HEK293 (cell line): Measurements from ENCODE around the gene TM4SF5.

Experiments
- BCL6B ChIP-seq: fragments of 450-650 bp; formaldehyde crosslinking; IDR thresholded peaks from 2 replicates; pipeline ENCODE4 v1.5.1; 2017; ENCODE audit warnings: missing biosample characterization, missing genetic modification characterization
- PATZ1 ChIP-seq: fragments of 450-650 bp; formaldehyde crosslinking; IDR thresholded peaks from 2 replicates; pipeline ENCODE4 v1.5.1; 2016; ENCODE audit warnings: missing biosample characterization, missing genetic modification characterization
- ZBTB20 ChIP-seq: fragments of 450-650 bp; formaldehyde crosslinking; IDR thresholded peaks from 2 replicates; pipeline ENCODE4 v1.5.1; 2016; ENCODE audit warnings: missing biosample characterization, missing genetic modification characterization
- ZBTB7A ChIP-seq: fragments of 450-650 bp; formaldehyde crosslinking; IDR thresholded peaks from 2 replicates; pipeline ENCODE4 v1.5.1; 2016; ENCODE audit warnings: low read depth, missing biosample characterization, missing genetic modification characterization
- ZBTB8A ChIP-seq: fragments of 450-650 bp; formaldehyde crosslinking; IDR thresholded peaks from 2 replicates; pipeline ENCODE4 v1.5.1; 2016; ENCODE audit warnings: missing biosample characterization, missing genetic modification characterization
- ZFHX2 ChIP-seq: fragments of 450-650 bp; formaldehyde crosslinking; conservative IDR thresholded peaks from 2 replicates; pipeline ENCODE4 v1.5.1; 2016; ENCODE audit warnings: missing biosample characterization, missing genetic modification characterization
- ZNF140 ChIP-seq: fragments of 450-650 bp; formaldehyde crosslinking; IDR thresholded peaks from 2 replicates; pipeline ENCODE4 v1.5.1; 2016; ENCODE audit warnings: missing biosample characterization, missing genetic modification characterization
- ZNF157 ChIP-seq: fragments of 450-650 bp; formaldehyde crosslinking; IDR thresholded peaks from 2 replicates; pipeline ENCODE4 v1.5.1; 2016; ENCODE audit warnings: missing biosample characterization, missing genetic modification characterization
- ZNF239 ChIP-seq: fragments of 450-650 bp; formaldehyde crosslinking; IDR thresholded peaks from 2 replicates; pipeline ENCODE4 v1.5.1; 2016; ENCODE audit warnings: missing biosample characterization, missing genetic modification characterization
- ZNF366 ChIP-seq: fragments of 450-650 bp; formaldehyde crosslinking; conservative IDR thresholded peaks from 2 replicates; pipeline ENCODE4 v1.5.1; 2016; ENCODE audit warnings: missing biosample characterization, missing genetic modification characterization
- ZNF37A ChIP-seq: fragments of 450-650 bp; IDR thresholded peaks from 2 replicates; pipeline ENCODE4 v1.5.1; 2018; ENCODE audit warnings: missing biosample characterization, missing genetic modification characterization
- ZNF621 ChIP-seq: fragments of 450-650 bp; formaldehyde crosslinking; IDR thresholded peaks from 2 replicates; pipeline ENCODE4 v1.5.1; 2017; ENCODE audit warnings: missing biosample characterization, missing genetic modification characterization
- ZNF639 ChIP-seq: fragments of 450-650 bp; formaldehyde crosslinking; IDR thresholded peaks from 2 replicates; pipeline ENCODE4 v1.5.1; 2016; ENCODE audit warnings: missing biosample characterization, missing genetic modification characterization
- ZNF791 ChIP-seq: fragments of 450-650 bp; formaldehyde crosslinking; IDR thresholded peaks from 2 replicates; pipeline ENCODE4 v1.5.1; 2016; ENCODE audit warnings: missing biosample characterization, missing genetic modification characterization
- ZSCAN4 ChIP-seq: fragments of 450-650 bp; formaldehyde crosslinking; IDR thresholded peaks from 2 replicates; pipeline ENCODE4 v1.5.1; 2017; ENCODE audit warnings: missing biosample characterization, missing genetic modification characterization
- TF ChIP-seq, protein P1 (sequence below): fragments of 450-650 bp; formaldehyde crosslinking; IDR thresholded peaks from 2 replicates; pipeline ENCODE4 v1.5.1; 2016; ENCODE audit warnings: missing biosample characterization, missing genetic modification characterization
- TF ChIP-seq, protein P2 (sequence below): fragments of 450-650 bp; formaldehyde crosslinking; IDR thresholded peaks from 2 replicates; pipeline ENCODE4 v1.5.1; 2016; ENCODE audit warnings: missing biosample characterization, missing genetic modification characterization, low read depth
- TF ChIP-seq, protein P3 (sequence below): fragments of 450-650 bp; formaldehyde crosslinking; IDR thresholded peaks from 2 replicates; pipeline ENCODE4 v1.5.1; 2016; ENCODE audit warnings: missing biosample characterization, missing genetic modification characterization
- TF ChIP-seq, protein P4 (sequence below): fragments of 450-650 bp; formaldehyde crosslinking; IDR thresholded peaks from 2 replicates; pipeline ENCODE4 v1.5.1; 2016; ENCODE audit warnings: missing biosample characterization, missing genetic modification characterization
- TF ChIP-seq, protein P5 (sequence below): fragments of 450-650 bp; formaldehyde crosslinking; IDR thresholded peaks from 2 replicates; pipeline ENCODE4 v1.5.1; 2016; ENCODE audit warnings: missing biosample characterization, missing genetic modification characterization

TM4SF5 gene

GRCh38 chr17:4739122-4740024 is 32.3 kb upstream of the TM4SF5 start, which contains the start of the genes CXCL16 and ZMYND15 (continued):
- TF ChIP-seq, protein P1, sequence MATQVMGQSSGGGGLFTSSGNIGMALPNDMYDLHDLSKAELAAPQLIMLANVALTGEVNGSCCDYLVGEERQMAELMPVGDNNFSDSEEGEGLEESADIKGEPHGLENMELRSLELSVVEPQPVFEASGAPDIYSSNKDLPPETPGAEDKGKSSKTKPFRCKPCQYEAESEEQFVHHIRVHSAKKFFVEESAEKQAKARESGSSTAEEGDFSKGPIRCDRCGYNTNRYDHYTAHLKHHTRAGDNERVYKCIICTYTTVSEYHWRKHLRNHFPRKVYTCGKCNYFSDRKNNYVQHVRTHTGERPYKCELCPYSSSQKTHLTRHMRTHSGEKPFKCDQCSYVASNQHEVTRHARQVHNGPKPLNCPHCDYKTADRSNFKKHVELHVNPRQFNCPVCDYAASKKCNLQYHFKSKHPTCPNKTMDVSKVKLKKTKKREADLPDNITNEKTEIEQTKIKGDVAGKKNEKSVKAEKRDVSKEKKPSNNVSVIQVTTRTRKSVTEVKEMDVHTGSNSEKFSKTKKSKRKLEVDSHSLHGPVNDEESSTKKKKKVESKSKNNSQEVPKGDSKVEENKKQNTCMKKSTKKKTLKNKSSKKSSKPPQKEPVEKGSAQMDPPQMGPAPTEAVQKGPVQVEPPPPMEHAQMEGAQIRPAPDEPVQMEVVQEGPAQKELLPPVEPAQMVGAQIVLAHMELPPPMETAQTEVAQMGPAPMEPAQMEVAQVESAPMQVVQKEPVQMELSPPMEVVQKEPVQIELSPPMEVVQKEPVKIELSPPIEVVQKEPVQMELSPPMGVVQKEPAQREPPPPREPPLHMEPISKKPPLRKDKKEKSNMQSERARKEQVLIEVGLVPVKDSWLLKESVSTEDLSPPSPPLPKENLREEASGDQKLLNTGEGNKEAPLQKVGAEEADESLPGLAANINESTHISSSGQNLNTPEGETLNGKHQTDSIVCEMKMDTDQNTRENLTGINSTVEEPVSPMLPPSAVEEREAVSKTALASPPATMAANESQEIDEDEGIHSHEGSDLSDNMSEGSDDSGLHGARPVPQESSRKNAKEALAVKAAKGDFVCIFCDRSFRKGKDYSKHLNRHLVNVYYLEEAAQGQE (tag by site-specific recombination), result no peak
- TF ChIP-seq ZBTB7A (no peak), ZBTB8A (tag by site-specific recombination) (no peak), ZNF791 (no peak), ZNF621 (tag by site-specific recombination) (no peak), ZNF37A (tag by site-specific recombination) (no peak), ZNF157 (tag by site-specific recombination) (no peak), ZNF639 (no peak), ZFHX2 (tag by site-specific recombination) (peak; percentile 54), BCL6B (tag by site-specific recombination) (no peak), PATZ1 (tag by site-specific recombination) (peak; percentile 42), ZSCAN4 (tag by site-specific recombination) (no peak), ZBTB20 (peak; percentile 85), ZNF239 (tag by site-specific recombination) (no peak), ZNF366 (tag by site-specific recombination) (no peak), ZNF140 (no peak)
- TF ChIP-seq, protein P2, sequence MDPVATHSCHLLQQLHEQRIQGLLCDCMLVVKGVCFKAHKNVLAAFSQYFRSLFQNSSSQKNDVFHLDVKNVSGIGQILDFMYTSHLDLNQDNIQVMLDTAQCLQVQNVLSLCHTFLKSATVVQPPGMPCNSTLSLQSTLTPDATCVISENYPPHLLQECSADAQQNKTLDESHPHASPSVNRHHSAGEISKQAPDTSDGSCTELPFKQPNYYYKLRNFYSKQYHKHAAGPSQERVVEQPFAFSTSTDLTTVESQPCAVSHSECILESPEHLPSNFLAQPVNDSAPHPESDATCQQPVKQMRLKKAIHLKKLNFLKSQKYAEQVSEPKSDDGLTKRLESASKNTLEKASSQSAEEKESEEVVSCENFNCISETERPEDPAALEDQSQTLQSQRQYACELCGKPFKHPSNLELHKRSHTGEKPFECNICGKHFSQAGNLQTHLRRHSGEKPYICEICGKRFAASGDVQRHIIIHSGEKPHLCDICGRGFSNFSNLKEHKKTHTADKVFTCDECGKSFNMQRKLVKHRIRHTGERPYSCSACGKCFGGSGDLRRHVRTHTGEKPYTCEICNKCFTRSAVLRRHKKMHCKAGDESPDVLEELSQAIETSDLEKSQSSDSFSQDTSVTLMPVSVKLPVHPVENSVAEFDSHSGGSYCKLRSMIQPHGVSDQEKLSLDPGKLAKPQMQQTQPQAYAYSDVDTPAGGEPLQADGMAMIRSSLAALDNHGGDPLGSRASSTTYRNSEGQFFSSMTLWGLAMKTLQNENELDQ (tag by site-specific recombination), result no peak
- TF ChIP-seq, protein P3, sequence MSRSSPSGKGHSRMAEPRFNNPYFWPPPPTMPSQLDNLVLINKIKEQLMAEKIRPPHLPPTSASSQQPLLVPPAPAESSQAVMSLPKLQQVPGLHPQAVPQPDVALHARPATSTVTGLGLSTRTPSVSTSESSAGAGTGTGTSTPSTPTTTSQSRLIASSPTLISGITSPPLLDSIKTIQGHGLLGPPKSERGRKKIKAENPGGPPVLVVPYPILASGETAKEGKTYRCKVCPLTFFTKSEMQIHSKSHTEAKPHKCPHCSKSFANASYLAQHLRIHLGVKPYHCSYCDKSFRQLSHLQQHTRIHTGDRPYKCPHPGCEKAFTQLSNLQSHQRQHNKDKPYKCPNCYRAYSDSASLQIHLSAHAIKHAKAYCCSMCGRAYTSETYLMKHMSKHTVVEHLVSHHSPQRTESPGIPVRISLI (tag by site-specific recombination), result no peak
- TF ChIP-seq, protein P4, sequence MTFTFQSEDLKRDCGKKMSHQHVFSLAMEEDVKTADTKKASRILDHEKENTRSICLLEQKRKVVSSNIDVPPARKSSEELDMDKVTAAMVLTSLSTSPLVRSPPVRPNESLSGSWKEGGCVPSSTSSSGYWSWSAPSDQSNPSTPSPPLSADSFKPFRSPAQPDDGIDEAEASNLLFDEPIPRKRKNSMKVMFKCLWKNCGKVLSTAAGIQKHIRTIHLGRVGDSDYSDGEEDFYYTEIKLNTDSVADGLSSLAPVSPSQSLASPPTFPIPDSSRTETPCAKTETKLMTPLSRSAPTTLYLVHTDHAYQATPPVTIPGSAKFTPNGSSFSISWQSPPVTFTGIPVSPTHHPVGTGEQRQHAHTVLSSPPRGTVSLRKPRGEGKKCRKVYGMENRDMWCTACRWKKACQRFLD (tag by site-specific recombination), result no peak
- TF ChIP-seq, protein P5, sequence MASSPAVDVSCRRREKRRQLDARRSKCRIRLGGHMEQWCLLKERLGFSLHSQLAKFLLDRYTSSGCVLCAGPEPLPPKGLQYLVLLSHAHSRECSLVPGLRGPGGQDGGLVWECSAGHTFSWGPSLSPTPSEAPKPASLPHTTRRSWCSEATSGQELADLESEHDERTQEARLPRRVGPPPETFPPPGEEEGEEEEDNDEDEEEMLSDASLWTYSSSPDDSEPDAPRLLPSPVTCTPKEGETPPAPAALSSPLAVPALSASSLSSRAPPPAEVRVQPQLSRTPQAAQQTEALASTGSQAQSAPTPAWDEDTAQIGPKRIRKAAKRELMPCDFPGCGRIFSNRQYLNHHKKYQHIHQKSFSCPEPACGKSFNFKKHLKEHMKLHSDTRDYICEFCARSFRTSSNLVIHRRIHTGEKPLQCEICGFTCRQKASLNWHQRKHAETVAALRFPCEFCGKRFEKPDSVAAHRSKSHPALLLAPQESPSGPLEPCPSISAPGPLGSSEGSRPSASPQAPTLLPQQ (tag by site-specific recombination), result no peak
